SJSA1 (cell line): ENCODE results near the gene PTPRM. TPM values are rescaled to one million over a fixed set of nuclear protein-coding genes. Genes with fewer than 3 reads are reported as not detected.
A peak's percentile ranks its signal among the peaks of the same experiment; 100 is the strongest.
"Not testable (repeated sequence)": the region's sequence is repeated elsewhere in the genome, so short reads cannot be mapped to it uniquely, and the experiment has no call there.

Experiments used
- DNase-seq, 2 experiments: peaks; one replicate each; pipeline ENCODE4 v3.0.0-alpha.2; 2015 to 2020; ENCODE audit warnings: low spot score in 2 of 2, low read depth in 1 of 2
- H3K27ac ChIP-seq: fragments of 250-450 bp; sonication (Bioruptor Pico); 2 replicates; pipeline ENCODE4 v1.5.1; 2020; ENCODE audit warnings: mild to moderate bottlenecking, moderate library complexity
- H3K27me3 ChIP-seq: fragments of 250-450 bp; sonication (Bioruptor Pico); replicated peaks from 2 replicates; pipeline ENCODE4 v1.5.1; 2020; ENCODE audit warnings: mild to moderate bottlenecking, moderate library complexity
- H3K36me3 ChIP-seq: fragments of 250-450 bp; sonication (Bioruptor Pico); 2 replicates; pipeline ENCODE4 v1.5.1; 2020; ENCODE audit warnings: mild to moderate bottlenecking
- H3K4me1 ChIP-seq: fragments of 250-450 bp; sonication (Bioruptor Pico); replicated peaks from 2 replicates; pipeline ENCODE4 v1.6.1; 2021; ENCODE audit warnings: mild to moderate bottlenecking
- H3K4me3 ChIP-seq: fragments of 250-450 bp; sonication (Bioruptor Pico); 2 replicates; pipeline ENCODE4 v1.5.1; 2020; ENCODE audit warnings: mild to moderate bottlenecking
- H3K9me3 ChIP-seq: fragments of 250-450 bp; sonication (Bioruptor Pico); replicated peaks from 2 replicates; pipeline ENCODE4 v1.5.1; 2020; ENCODE audit warnings: mild to moderate bottlenecking
- total RNA-seq: library from RNA; depleted of rRNA; stranded (reverse); fragments of >200 nt; shearing (Covaris generic); gene quantifications from 2 replicates; pipeline ENCODE4 v1.2.3, GENCODE V29; 2014

PTPRM gene
- total RNA-seq, 1 experiment from 2014 or later, result 68.3 TPM

DNA sequence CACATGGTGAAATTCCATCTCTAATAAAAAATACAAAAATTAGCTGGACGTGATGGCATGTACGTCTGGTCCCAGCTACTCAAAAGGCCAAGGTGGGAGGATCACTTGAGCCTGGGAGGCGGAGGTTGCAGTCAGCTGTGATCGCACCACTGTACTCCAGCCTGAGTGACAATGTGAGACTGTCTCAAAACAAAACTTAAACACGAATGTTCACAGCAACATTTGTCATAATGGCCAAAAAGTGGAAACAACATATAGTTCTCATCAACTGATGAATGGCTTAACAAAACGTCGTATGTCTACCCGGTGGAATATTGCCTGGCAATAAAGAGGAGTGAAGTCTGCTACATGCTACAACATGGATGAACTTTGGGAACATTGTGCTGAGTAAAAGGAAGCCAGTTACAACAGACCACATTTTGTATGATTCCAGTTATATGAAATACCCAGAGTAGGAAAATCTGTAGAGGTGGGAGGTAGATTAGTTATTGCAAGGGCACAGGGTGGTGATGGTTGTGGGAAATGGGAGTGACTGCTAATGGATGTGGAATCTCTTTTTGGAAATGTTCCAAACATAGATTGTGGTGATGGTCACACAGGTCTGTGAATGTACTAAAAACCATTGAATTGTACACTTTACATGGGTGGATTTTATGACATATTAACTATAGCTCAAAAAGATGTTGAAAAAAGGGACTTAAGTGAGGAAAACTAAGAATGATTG lies 478.2 kb downstream of the PTPRM start:
- no peak for DNase-seq
- Histone ChIP-seq H3K36me3 (no peaks in the 10 kb centered on the region), H3K4me3 (no peak overlapping the region), H3K27me3 (no peaks in the 10 kb centered on the region), H3K9me3 (no peaks in the 10 kb centered on the region), H3K4me1 (peaks cover 11% of the 10 kb centered on the region), H3K27ac (no peak overlapping the region)

- Histone ChIP-seq H3K27ac (no peak overlapping the region), H3K4me3 (no peak overlapping the region), H3K4me1 (peaks cover 11% of the 10 kb centered on the region), H3K27me3 (no peaks in the 10 kb centered on the region), H3K36me3 (no peaks in the 10 kb centered on the region), H3K9me3 (no peaks in the 10 kb centered on the region)
- DNase-seq, result no peak
These were observed 478.8 kb downstream of the PTPRM start for GRCh38 chr18:8045884-8046281.

DNA sequence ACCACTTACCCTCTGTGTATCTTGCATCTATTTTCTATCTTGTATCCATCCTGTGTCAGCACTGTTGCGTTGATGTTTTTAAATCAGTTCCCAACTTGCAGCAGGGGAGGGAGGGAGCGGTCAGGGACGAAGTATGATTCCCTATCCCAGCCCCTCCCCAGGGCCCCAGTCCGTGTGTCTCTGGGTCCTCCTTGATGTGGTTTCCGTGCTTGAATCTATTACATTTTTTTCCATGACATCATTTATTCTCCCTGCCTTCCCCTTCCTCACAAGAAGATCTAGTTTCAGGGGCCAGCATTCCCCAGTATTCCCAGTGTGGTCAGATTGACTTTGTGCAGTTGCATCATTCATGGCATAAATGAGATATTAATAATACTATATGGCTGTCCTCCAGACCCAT lies 479.3 kb downstream of the PTPRM start:
- no peak overlapping the region for H3K27ac ChIP-seq
- peaks cover 11% of the 10 kb centered on the region for H3K4me1 ChIP-seq
- H3K27me3 ChIP-seq, result no peaks in the 10 kb centered on the region
- no peaks in the 10 kb centered on the region for H3K36me3 ChIP-seq
- H3K9me3 ChIP-seq, result no peaks in the 10 kb centered on the region
- DNase-seq, result no peak
- H3K4me3 ChIP-seq, result no peak overlapping the region

DNA sequence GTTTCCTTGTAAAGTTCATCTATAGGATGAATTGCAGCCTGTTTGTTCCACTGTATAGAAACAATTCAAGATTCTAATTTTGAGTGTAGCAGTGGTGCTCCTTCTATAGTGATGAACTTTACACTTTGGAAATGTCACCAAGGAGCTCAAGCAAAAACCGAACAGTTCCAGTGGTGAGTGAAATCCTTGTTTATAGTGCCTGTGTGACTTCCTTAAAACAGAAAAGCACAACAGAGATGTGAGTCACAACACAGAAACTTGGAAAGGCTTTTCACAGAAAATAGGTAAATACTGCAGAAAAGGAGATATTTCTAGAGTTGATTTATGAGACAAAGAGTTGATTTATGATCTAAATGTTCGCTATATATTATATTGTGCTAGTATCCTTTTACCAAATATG lies 482.0 kb downstream of the PTPRM start:
- Histone ChIP-seq H3K4me3 (no peak overlapping the region), H3K4me1 (peaks cover 20% of the 10 kb centered on the region), H3K27me3 (no peaks in the 10 kb centered on the region), H3K9me3 (no peaks in the 10 kb centered on the region), H3K36me3 (no peaks in the 10 kb centered on the region), H3K27ac (no peak overlapping the region)
- peak in 1 of 2 experiments; percentile 16 for DNase-seq

DNA sequence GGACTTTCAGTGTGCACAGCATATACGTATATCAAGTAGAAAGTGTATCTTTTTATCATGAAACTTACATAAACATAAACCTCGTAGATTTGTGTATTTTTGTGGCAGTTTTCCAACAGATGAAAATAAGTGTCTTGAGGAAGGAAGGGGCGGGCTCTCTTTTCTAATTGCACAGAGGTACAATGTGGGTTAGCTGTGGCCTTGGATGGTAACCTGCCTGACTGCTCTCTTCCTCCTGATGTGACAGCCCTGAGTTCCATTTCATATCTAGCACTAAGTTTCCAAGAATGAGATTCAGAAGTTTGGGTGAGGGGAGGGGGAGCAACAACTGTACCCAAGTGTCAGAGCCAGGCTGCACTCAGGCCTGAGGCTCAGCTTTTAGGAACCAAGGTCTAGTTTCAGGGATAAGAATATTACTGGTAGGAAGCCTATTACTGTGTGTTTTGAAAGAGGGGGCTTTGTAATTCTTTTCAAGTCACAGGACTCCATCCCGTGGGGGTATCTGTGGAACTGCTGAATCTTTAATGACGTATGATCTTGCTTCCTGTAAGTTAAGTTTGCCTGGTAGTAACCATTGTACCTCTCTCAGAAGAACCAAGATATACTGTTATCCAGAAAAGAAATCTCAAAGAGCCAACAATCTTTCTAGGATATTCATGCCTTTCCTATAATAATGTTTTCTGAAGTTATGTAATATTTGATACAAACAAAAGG lies 483.7 kb downstream of the PTPRM start:
- no peaks in the 10 kb centered on the region for H3K36me3 ChIP-seq
- H3K9me3 ChIP-seq, result no peaks in the 10 kb centered on the region
- no peak for DNase-seq
- H3K27me3 ChIP-seq, result no peaks in the 10 kb centered on the region
- no peak overlapping the region for H3K4me3 ChIP-seq
- no peak overlapping the region for H3K27ac ChIP-seq
- H3K4me1 ChIP-seq, result peaks cover 14% of the 10 kb centered on the region

GRCh38 chr18:8051453-8051852 lies 484.3 kb downstream of the PTPRM start:
- DNase-seq, result no peak
- Histone ChIP-seq H3K27me3 (no peaks in the 10 kb centered on the region), H3K36me3 (no peaks in the 10 kb centered on the region), H3K4me1 (peaks cover 14% of the 10 kb centered on the region), H3K27ac (no peak overlapping the region), H3K9me3 (no peaks in the 10 kb centered on the region), H3K4me3 (no peak overlapping the region)

DNA sequence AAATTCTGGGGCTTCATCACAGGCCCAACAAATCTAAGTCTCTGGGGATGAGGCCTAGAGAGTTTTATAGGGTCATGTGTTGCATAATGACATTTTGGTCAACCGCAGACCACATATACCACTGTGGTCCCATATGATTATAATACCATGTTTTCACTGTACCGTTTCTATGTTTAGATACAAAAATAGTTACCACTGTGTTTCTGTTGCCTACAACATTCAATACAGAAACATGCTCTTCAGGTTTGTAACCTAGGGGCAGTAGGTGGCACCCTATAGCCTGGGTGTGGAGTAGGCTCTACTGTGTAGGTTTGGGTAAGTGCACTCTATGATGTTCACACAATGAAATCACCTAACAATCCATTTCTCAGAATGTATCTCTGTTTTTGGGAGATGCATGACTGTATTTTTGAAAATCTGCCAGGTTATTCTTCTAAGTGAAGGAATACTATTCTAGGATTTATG lies 485.2 kb downstream of the PTPRM start:
- H3K4me1 ChIP-seq, result peaks cover 14% of the 10 kb centered on the region
- H3K9me3 ChIP-seq, result no peaks in the 10 kb centered on the region
- no peaks in the 10 kb centered on the region for H3K27me3 ChIP-seq
- peak in 1 of 2 experiments; percentile 24 for DNase-seq
- no peak overlapping the region for H3K4me3 ChIP-seq
- 0 out of 2 replicates have a peak overlapping the region, but pooled peaks have one; percentile 7 for H3K27ac ChIP-seq
- H3K36me3 ChIP-seq, result no peaks in the 10 kb centered on the region

DNA sequence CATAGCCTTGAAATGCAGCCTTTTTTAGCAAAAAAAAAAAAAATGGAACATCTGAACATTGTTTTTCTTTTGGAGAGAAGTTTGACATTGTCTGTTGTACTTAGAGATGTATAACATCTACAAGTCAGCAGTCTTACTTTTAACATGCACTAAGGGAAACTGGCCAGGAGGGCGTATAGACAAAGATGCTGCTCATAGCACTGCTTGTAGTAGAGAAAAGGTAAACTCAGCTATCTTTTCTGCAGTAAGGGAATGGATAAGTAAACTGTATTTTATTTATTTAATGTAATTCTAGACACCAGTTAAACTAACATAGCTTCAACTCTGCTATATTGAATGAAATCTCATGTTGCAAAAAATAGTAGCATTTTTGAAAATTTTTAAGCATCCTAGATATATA lies 489.6 kb downstream of the PTPRM start:
- Histone ChIP-seq H3K27me3 (no peaks in the 10 kb centered on the region), H3K27ac (no peak overlapping the region), H3K36me3 (no peaks in the 10 kb centered on the region), H3K9me3 (no peaks in the 10 kb centered on the region), H3K4me3 (no peak overlapping the region), H3K4me1 (peaks cover 9% of the 10 kb centered on the region)
- no peak for DNase-seq

- H3K36me3 ChIP-seq, H3K9me3 ChIP-seq, H3K27me3 ChIP-seq, H3K4me3 ChIP-seq, H3K4me1 ChIP-seq, H3K27ac ChIP-seq, DNase-seq: not testable (repeated sequence)
These were observed 496.0 kb downstream of the PTPRM start for GRCh38 chr18:8063152-8063551.

DNA sequence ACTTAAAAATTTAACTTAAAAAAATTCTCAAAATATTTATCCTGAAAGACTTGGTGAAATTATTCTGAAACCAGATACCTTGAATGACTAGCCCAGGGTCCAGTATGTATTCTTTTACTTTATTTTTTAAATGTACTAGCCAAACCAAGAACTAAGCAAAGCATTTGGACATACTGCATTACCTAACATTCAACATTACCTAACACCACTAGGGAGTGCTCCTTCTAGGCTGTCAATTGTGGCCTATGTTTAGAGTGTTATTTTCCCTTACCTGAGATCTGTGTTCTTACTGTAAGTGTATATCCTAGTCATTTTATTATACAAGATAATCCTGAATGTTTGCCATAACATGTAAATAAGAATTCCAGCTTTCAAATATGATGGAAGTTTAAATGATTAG lies 496.6 kb downstream of the PTPRM start:
- no peak overlapping the region for H3K4me3 ChIP-seq
- no peaks in the 10 kb centered on the region for H3K4me1 ChIP-seq
- no peak overlapping the region for H3K27ac ChIP-seq
- H3K27me3 ChIP-seq, result no peaks in the 10 kb centered on the region
- DNase-seq, result no peak
- H3K9me3 ChIP-seq, result no peaks in the 10 kb centered on the region
- H3K36me3 ChIP-seq, result no peaks in the 10 kb centered on the region

DNA sequence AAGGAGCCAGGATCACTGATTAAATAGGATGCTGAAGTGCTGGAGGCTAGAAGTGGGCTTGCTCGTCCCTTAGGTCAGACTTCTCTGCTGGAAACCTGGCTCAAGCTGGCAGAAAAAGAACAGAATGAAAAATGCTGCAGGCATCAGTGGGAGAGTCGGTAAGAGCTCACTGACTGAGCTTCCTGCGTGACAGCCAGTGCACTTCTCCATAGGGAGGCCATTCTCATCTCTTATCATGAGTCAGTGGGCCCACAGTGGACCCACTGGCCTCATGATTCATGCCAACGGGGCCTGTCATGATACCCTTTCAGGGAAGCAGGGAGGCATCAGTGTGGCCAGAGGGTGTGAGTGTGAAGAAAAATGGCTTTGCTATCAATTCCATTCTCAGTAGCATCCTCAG lies 498.2 kb downstream of the PTPRM start:
- Histone ChIP-seq H3K4me1 (peaks cover 5% of the 10 kb centered on the region; the same call in 1 of the 2 replicates), H3K9me3 (no peaks in the 10 kb centered on the region), H3K4me3 (no peak overlapping the region), H3K27ac (no peak overlapping the region), H3K36me3 (0 out of 2 replicates have a peak, but pooled peaks cover 4% of the 10 kb centered on the region), H3K27me3 (no peaks in the 10 kb centered on the region)
- no peak for DNase-seq

- Histone ChIP-seq H3K4me3 (no peak overlapping the region), H3K4me1 (peaks cover 10% of the 10 kb centered on the region; the same call in 1 of the 2 replicates), H3K9me3 (no peaks in the 10 kb centered on the region), H3K27me3 (no peaks in the 10 kb centered on the region), H3K36me3 (0 out of 2 replicates have a peak, but pooled peaks cover 4% of the 10 kb centered on the region), H3K27ac (no peak overlapping the region)
- no peak for DNase-seq
These were observed 498.7 kb downstream of the PTPRM start for GRCh38 chr18:8065773-8066172.

DNA sequence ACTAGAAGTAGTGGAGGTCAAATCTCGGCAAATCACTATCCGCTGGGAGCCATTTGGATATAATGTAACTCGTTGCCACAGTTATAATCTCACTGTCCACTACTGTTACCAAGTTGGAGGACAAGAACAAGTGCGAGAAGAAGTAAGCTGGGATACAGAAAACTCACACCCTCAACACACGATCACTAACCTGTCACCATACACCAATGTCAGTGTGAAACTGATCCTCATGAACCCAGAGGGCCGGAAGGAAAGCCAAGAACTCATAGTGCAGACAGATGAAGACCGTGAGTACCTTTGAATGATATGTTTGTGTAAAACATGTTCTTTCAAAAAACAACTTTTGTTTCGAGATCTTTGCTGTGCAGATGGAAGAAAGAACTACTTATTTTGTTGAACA lies 502.6 kb downstream of the PTPRM start:
- H3K36me3 ChIP-seq, result 0 out of 2 replicates have a peak, but pooled peaks cover 4% of the 10 kb centered on the region
- H3K27me3 ChIP-seq, result no peaks in the 10 kb centered on the region
- no peaks in the 10 kb centered on the region for H3K9me3 ChIP-seq
- H3K4me3 ChIP-seq, result no peak overlapping the region
- H3K4me1 ChIP-seq, result peaks cover 14% of the 10 kb centered on the region; the same call in 1 of the 2 replicates
- no peak for DNase-seq
- no peak overlapping the region for H3K27ac ChIP-seq

GRCh38 chr18:8073167-8073566 lies 506.1 kb downstream of the PTPRM start:
- H3K9me3 ChIP-seq, result no peaks in the 10 kb centered on the region
- no peak for DNase-seq
- peaks cover 14% of the 10 kb centered on the region; the same call in 1 of the 2 replicates for H3K4me1 ChIP-seq
- 0 out of 2 replicates have a peak, but pooled peaks cover 4% of the 10 kb centered on the region for H3K36me3 ChIP-seq
- no peaks in the 10 kb centered on the region for H3K27me3 ChIP-seq
- no peak overlapping the region for H3K4me3 ChIP-seq
- H3K27ac ChIP-seq, result no peak overlapping the region
